ENCODE measurements around the gene ADCY2. TPM values are rescaled to one million over a fixed set of nuclear protein-coding genes. Genes with fewer than 3 reads are reported as not detected.

Gene ADCY2
- polyA plus RNA-seq, 1 of the 3 experiments (the other 2 are of a cell fraction): not detected

- Histone ChIP-seq H2AFZ (ENCODE audit: low read depth) (no peak overlapping the region), H3K9me2 (no peaks in the 10 kb centered on the region), H3K27ac (ENCODE audit: low read depth in 2 of 2, low read length in 1 of 2) (no peak overlapping the region), H3K27me3 (ENCODE audit: insufficient read depth) (peaks cover 46% of the 10 kb centered on the region; the same call in 1 of the 2 replicates), H3K4me1 (ENCODE audit: control insufficient read depth in 1 of 2, insufficient read depth in 2 of 2, low read depth in 1 of 2, low read length in 1 of 2) (no peaks in the 10 kb centered on the region), H3K4me3 (ENCODE audit: low read depth in 2 of 2, low read length in 1 of 2) (no peak overlapping the region), H3F3A (replicated peaks; ENCODE audit: insufficient read depth) (no peaks in the 10 kb centered on the region), H3K36me3 (replicated peaks in 1 of 2; ENCODE audit: control insufficient read depth in 1 of 2, insufficient read depth in 2 of 2, low read length in 1 of 2) (no peaks in the 10 kb centered on the region), H4K20me1 (ENCODE audit: insufficient read depth) (no peaks in the 10 kb centered on the region), H3K9ac (no peak overlapping the region), H3K9me3 (no peaks in the 10 kb centered on the region), H3K4me2 (no peak overlapping the region), H3K79me2 (ENCODE audit: insufficient read depth) (no peaks in the 10 kb centered on the region)
- WGBS (ENCODE audit: low lambda C conversion rate): 5% methylated on average over 5 of the region's 5 CpGs
- TF ChIP-seq GATA2 (CRISPR knock-in tag; IDR thresholded peaks at IDR 0.05) (no peak), FOSL2 (IDR thresholded peaks at IDR 0.05; ENCODE audit: borderline replicate concordance, low read depth) (no peak), JUND (IDR thresholded peaks at IDR 0.05) (no peak), GABPA (IDR thresholded peaks at IDR 0.05; ENCODE audit: low read depth) (no peak), USF1 (IDR thresholded peaks at IDR 0.05; ENCODE audit: borderline replicate concordance, low read depth) (no peak), RAD21 (IDR thresholded peaks at IDR 0.05; ENCODE audit: low read length) (no peak), POLR2AphosphoS5 (IDR thresholded peaks at IDR 0.05; ENCODE audit: low read depth, low read length) (no peak), EZH2phosphoT487 (IDR thresholded peaks at IDR 0.05; ENCODE audit: borderline replicate concordance, low read depth) (no peak), EP300 (IDR thresholded peaks at IDR 0.05; ENCODE audit: borderline replicate concordance in 1 of 2, low read depth in 1 of 2, low read length in 1 of 2) (no peak), YY1 (IDR thresholded peaks at IDR 0.05; ENCODE audit: low read depth) (no peak), NFIC (IDR thresholded peaks at IDR 0.05; ENCODE audit: borderline replicate concordance) (no peak), FOXM1 (IDR thresholded peaks at IDR 0.05; ENCODE audit: low read depth) (no peak), SMC3 (IDR thresholded peaks at IDR 0.05; ENCODE audit: low read depth, low read length) (no peak), RCOR1 (IDR thresholded peaks at IDR 0.05; ENCODE audit: low read length) (no peak), CHD2 (IDR thresholded peaks at IDR 0.05; ENCODE audit: low read length, partially characterized antibody) (no peak), FOXJ3 (CRISPR knock-in tag; IDR thresholded peaks at IDR 0.05) (no peak)
- TF ChIP-seq, protein P1, sequence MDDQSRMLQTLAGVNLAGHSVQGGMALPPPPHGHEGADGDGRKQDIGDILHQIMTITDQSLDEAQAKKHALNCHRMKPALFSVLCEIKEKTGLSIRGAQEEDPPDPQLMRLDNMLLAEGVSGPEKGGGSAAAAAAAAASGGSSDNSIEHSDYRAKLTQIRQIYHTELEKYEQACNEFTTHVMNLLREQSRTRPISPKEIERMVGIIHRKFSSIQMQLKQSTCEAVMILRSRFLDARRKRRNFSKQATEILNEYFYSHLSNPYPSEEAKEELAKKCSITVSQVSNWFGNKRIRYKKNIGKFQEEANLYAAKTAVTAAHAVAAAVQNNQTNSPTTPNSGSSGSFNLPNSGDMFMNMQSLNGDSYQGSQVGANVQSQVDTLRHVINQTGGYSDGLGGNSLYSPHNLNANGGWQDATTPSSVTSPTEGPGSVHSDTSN (IDR thresholded peaks at IDR 0.05): no peak
- CTCF ChIA-PET: interaction anchor here (1.0 to 4.3 kb wide), 6 partner anchors 11 to 1451 kb away, joined by 3 to 47 read pairs (median 4); no protein-coding TSS in a partner anchor
- POLR2A ChIA-PET: no interaction called here
- DNase-seq: no peak
Observed at GRCh38 chr5:7755958-7756357, 360.0 kb downstream of the ADCY2 start.

GRCh38 chr5:7756453-7756852 lies 360.5 kb downstream of the ADCY2 start:
- Histone ChIP-seq H3K4me2 (no peak overlapping the region), H3K27ac (ENCODE audit: low read depth in 2 of 2, low read length in 1 of 2) (no peak overlapping the region), H3K9me3 (no peaks in the 10 kb centered on the region), H3K9ac (no peak overlapping the region), H3K36me3 (replicated peaks in 1 of 2; ENCODE audit: control insufficient read depth in 1 of 2, insufficient read depth in 2 of 2, low read length in 1 of 2) (no peaks in the 10 kb centered on the region), H3K4me1 (ENCODE audit: control insufficient read depth in 1 of 2, insufficient read depth in 2 of 2, low read depth in 1 of 2, low read length in 1 of 2) (no peaks in the 10 kb centered on the region), H3K79me2 (ENCODE audit: insufficient read depth) (no peaks in the 10 kb centered on the region), H2AFZ (ENCODE audit: low read depth) (no peak overlapping the region), H3K9me2 (no peaks in the 10 kb centered on the region), H3F3A (replicated peaks; ENCODE audit: insufficient read depth) (no peaks in the 10 kb centered on the region), H3K4me3 (ENCODE audit: low read depth in 2 of 2, low read length in 1 of 2) (no peak overlapping the region), H3K27me3 (ENCODE audit: insufficient read depth) (peaks cover 43% of the 10 kb centered on the region; the same call in 1 of the 2 replicates), H4K20me1 (ENCODE audit: insufficient read depth) (no peaks in the 10 kb centered on the region)
- CTCF ChIA-PET: interaction anchor here (1.0 to 4.3 kb wide), 3 partner anchors 12 to 1451 kb away, joined by 3 to 47 read pairs (median 5); no protein-coding TSS in a partner anchor
- DNase-seq: no peak
- 4% methylated on average over 4 of the region's 4 CpGs for WGBS (ENCODE audit: low lambda C conversion rate)
- POLR2A ChIA-PET: no interaction called here
- TF ChIP-seq ELF1 (IDR thresholded peaks at IDR 0.05): no peak
- no peak for TF ChIP-seq SIN3A (IDR thresholded peaks at IDR 0.05; ENCODE audit: borderline replicate concordance, low read depth, low read length)
- TF ChIP-seq POLR2AphosphoS5 (IDR thresholded peaks at IDR 0.05; ENCODE audit: low read depth, low read length): no peak
- no peak for TF ChIP-seq RXRA (IDR thresholded peaks at IDR 0.05; ENCODE audit: borderline replicate concordance, low read depth)
- no peak for TF ChIP-seq CHD2 (IDR thresholded peaks at IDR 0.05; ENCODE audit: low read length, partially characterized antibody)
- TF ChIP-seq SMC3 (IDR thresholded peaks at IDR 0.05; ENCODE audit: low read depth, low read length): no peak
- TF ChIP-seq JUND (IDR thresholded peaks at IDR 0.05): no peak
- TF ChIP-seq, protein P2, sequence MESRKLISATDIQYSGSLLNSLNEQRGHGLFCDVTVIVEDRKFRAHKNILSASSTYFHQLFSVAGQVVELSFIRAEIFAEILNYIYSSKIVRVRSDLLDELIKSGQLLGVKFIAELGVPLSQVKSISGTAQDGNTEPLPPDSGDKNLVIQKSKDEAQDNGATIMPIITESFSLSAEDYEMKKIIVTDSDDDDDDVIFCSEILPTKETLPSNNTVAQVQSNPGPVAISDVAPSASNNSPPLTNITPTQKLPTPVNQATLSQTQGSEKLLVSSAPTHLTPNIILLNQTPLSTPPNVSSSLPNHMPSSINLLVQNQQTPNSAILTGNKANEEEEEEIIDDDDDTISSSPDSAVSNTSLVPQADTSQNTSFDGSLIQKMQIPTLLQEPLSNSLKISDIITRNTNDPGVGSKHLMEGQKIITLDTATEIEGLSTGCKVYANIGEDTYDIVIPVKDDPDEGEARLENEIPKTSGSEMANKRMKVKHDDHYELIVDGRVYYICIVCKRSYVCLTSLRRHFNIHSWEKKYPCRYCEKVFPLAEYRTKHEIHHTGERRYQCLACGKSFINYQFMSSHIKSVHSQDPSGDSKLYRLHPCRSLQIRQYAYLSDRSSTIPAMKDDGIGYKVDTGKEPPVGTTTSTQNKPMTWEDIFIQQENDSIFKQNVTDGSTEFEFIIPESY (IDR thresholded peaks at IDR 0.05; ENCODE audit: borderline replicate concordance, low read depth): no peak
- no peak for TF ChIP-seq EZH2phosphoT487 (IDR thresholded peaks at IDR 0.05; ENCODE audit: borderline replicate concordance, low read depth)
- no peak for TF ChIP-seq RFX5 (IDR thresholded peaks at IDR 0.05; ENCODE audit: low read length)
- TF ChIP-seq, protein P3, sequence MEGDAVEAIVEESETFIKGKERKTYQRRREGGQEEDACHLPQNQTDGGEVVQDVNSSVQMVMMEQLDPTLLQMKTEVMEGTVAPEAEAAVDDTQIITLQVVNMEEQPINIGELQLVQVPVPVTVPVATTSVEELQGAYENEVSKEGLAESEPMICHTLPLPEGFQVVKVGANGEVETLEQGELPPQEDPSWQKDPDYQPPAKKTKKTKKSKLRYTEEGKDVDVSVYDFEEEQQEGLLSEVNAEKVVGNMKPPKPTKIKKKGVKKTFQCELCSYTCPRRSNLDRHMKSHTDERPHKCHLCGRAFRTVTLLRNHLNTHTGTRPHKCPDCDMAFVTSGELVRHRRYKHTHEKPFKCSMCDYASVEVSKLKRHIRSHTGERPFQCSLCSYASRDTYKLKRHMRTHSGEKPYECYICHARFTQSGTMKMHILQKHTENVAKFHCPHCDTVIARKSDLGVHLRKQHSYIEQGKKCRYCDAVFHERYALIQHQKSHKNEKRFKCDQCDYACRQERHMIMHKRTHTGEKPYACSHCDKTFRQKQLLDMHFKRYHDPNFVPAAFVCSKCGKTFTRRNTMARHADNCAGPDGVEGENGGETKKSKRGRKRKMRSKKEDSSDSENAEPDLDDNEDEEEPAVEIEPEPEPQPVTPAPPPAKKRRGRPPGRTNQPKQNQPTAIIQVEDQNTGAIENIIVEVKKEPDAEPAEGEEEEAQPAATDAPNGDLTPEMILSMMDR (IDR thresholded peaks at IDR 0.05): no peak
- TF ChIP-seq USF1 (IDR thresholded peaks at IDR 0.05; ENCODE audit: borderline replicate concordance, low read depth): no peak

All from SK-N-SH (cell line).